Measurements from ENCODE around the gene SH3BP4.

GRCh38 chr2:234963773-234964615, 12.2 kb downstream of the SH3BP4 start:
- no peak for TF ChIP-seq CTCF (IDR thresholded peaks at IDR 0.05)
- TF ChIP-seq BHLHE40 (IDR thresholded peaks at IDR 0.05; ENCODE audit: low read depth, low read length) = no peak
- TF ChIP-seq HMGXB4 (CRISPR knock-in tag; IDR thresholded peaks at IDR 0.05; ENCODE audit: borderline replicate concordance) = no peak
- TF ChIP-seq PBX3 (IDR thresholded peaks at IDR 0.05) = no peak

All from A549 (cell line).